ENCODE data around the gene ANO2.

The ANO2 gene

DNA sequence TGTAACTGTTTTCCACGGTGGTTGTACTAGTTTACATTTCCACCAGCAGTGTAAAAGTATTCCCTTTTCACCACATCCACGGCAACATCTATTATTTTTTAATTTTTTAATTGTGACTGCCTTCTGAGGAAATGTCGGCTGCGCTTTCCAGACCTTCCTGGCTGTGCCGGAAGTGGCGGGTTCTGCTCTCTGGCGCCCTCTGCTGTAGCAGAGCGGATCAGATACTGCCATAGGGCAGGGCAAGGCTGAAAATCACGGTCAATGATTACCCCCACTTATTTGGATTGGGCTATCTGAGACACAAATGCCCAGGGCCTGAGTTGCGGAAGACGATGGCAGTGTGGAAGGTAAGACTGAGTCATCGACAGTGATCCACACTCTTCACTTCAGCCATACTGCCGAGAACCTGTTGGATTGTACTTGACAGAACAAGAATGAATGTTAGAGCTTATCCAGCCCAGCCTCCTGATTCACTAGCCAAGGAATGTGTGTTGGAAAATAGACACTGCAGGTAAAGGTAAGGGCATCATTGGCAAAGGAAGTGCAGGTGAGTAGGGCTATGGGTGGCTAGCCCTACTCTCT is 388.9 kb downstream of the ANO2 start:
- Histone ChIP-seq H3K4me3 (ENCODE audit: low read length) (no peak overlapping the region), H3K4me1 (ENCODE audit: low read length) (no peaks in the 10 kb centered on the region), H3K27ac (ENCODE audit: low read length) (no peak overlapping the region), H3K27me3 (ENCODE audit: low read depth, low read length) (no peaks in the 10 kb centered on the region), H4K20me1 (ENCODE audit: insufficient read depth, low read length) (no peaks in the 10 kb centered on the region), H3K9me3 (ENCODE audit: insufficient read depth, low read length) (no peaks in the 10 kb centered on the region), H3K36me3 (replicated peaks; ENCODE audit: low read depth, low read length) (no peaks in the 10 kb centered on the region), H3K79me2 (ENCODE audit: low read length) (no peaks in the 10 kb centered on the region), H3K9ac (ENCODE audit: low read length) (no peak overlapping the region), H2AFZ (ENCODE audit: low read depth, low read length) (no peak overlapping the region), H3K4me2 (ENCODE audit: low read length) (no peak overlapping the region)
- TF ChIP-seq, protein P1, sequence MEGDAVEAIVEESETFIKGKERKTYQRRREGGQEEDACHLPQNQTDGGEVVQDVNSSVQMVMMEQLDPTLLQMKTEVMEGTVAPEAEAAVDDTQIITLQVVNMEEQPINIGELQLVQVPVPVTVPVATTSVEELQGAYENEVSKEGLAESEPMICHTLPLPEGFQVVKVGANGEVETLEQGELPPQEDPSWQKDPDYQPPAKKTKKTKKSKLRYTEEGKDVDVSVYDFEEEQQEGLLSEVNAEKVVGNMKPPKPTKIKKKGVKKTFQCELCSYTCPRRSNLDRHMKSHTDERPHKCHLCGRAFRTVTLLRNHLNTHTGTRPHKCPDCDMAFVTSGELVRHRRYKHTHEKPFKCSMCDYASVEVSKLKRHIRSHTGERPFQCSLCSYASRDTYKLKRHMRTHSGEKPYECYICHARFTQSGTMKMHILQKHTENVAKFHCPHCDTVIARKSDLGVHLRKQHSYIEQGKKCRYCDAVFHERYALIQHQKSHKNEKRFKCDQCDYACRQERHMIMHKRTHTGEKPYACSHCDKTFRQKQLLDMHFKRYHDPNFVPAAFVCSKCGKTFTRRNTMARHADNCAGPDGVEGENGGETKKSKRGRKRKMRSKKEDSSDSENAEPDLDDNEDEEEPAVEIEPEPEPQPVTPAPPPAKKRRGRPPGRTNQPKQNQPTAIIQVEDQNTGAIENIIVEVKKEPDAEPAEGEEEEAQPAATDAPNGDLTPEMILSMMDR (IDR thresholded peaks at IDR 0.05; ENCODE audit: low read depth, low read length) = peak; percentile 46
- no peak for TF ChIP-seq EZH2phosphoT487 (IDR thresholded peaks at IDR 0.05; ENCODE audit: low read depth)

DNA sequence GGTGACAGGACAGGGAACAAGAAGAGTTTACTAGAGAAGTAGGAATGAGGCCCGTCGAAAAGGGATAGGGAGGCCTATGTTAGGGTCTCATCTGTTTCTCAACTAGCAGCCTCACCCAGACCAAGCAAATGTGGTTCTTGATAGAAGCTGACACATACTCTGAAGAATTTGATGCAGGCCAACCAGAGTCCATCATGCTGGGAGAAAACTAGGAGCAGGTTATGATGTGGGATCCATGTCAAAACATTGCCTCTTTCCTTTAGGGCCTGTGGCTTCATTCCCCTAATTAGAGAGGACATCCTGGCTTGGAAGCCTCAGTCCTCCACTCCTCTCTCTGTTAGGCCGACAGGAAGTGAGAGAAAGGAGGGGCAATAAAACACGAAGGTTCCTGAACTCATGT is 390.3 kb downstream of the ANO2 start:
- no peaks in the 10 kb centered on the region for H3K27me3 ChIP-seq (ENCODE audit: low read depth, low read length)
- H3K9me3 ChIP-seq (ENCODE audit: insufficient read depth, low read length) = no peaks in the 10 kb centered on the region
- no peak overlapping the region for H3K27ac ChIP-seq (ENCODE audit: low read length)
- no peak overlapping the region for H3K4me2 ChIP-seq (ENCODE audit: low read length)
- no peaks in the 10 kb centered on the region for H3K4me1 ChIP-seq (ENCODE audit: low read length)
- H3K9ac ChIP-seq (ENCODE audit: low read length) = no peak overlapping the region
- H3K79me2 ChIP-seq (ENCODE audit: low read length) = no peaks in the 10 kb centered on the region
- H3K36me3 ChIP-seq (replicated peaks; ENCODE audit: low read depth, low read length) = no peaks in the 10 kb centered on the region
- no peak for TF ChIP-seq EZH2phosphoT487 (IDR thresholded peaks at IDR 0.05; ENCODE audit: low read depth)
- TF ChIP-seq, protein P1 (IDR thresholded peaks at IDR 0.05; ENCODE audit: low read depth, low read length) = no peak
- H3K4me3 ChIP-seq (ENCODE audit: low read length) = no peak overlapping the region
- no peaks in the 10 kb centered on the region for H4K20me1 ChIP-seq (ENCODE audit: insufficient read depth, low read length)
- H2AFZ ChIP-seq (ENCODE audit: low read depth, low read length) = no peak overlapping the region

DNA sequence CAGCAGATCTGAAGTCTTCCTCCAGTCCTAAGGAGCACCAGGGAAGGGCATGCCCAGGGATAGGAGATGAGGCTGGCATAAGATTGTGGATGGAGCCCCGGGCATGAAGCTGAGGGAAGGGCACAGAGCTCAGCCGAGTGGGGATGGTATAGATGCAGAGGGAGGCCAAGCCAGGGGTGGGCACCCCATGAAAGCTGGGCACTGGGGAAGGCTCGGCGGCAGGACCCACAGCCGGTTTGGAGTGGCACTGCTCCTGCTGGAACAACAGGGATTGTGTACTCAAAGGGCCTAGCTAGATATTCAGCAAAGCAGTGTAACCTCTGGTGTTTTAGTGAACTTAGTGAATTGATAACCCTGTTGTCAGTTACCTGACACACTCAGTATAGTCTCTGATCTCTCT is 396.0 kb downstream of the ANO2 start:
- no peaks in the 10 kb centered on the region for H4K20me1 ChIP-seq (ENCODE audit: insufficient read depth, low read length)
- no peak overlapping the region for H3K4me3 ChIP-seq (ENCODE audit: low read length)
- TF ChIP-seq, protein P1 (IDR thresholded peaks at IDR 0.05; ENCODE audit: low read depth, low read length) = no peak
- TF ChIP-seq EZH2phosphoT487 (IDR thresholded peaks at IDR 0.05; ENCODE audit: low read depth) = no peak
- no peak overlapping the region for H3K9ac ChIP-seq (ENCODE audit: low read length)
- no peaks in the 10 kb centered on the region for H3K9me3 ChIP-seq (ENCODE audit: insufficient read depth, low read length)
- no peak overlapping the region for H3K27ac ChIP-seq (ENCODE audit: low read length)
- no peaks in the 10 kb centered on the region for H3K79me2 ChIP-seq (ENCODE audit: low read length)
- no peaks in the 10 kb centered on the region for H3K4me1 ChIP-seq (ENCODE audit: low read length)
- H3K36me3 ChIP-seq (replicated peaks; ENCODE audit: low read depth, low read length) = no peaks in the 10 kb centered on the region
- 0 out of 2 replicates have a peak, but pooled peaks cover 8% of the 10 kb centered on the region for H3K27me3 ChIP-seq (ENCODE audit: low read depth, low read length)
- H2AFZ ChIP-seq (ENCODE audit: low read depth, low read length) = no peak overlapping the region
- H3K4me2 ChIP-seq (ENCODE audit: low read length) = no peak overlapping the region

GRCh38 chr12:5548152-5548943 is 396.7 kb downstream of the ANO2 start:
- no peak for TF ChIP-seq EZH2phosphoT487 (IDR thresholded peaks at IDR 0.05; ENCODE audit: low read depth)
- H3K9me3 ChIP-seq (ENCODE audit: insufficient read depth, low read length) = no peaks in the 10 kb centered on the region

More at GRCh38 chr12:5548152-5548943, 396.7 kb downstream of the ANO2 start:
- Histone ChIP-seq H2AFZ (ENCODE audit: low read depth, low read length) (no peak overlapping the region), H3K27me3 (ENCODE audit: low read depth, low read length) (0 out of 2 replicates have a peak, but pooled peaks cover 8% of the 10 kb centered on the region), H3K79me2 (ENCODE audit: low read length) (no peaks in the 10 kb centered on the region), H3K27ac (ENCODE audit: low read length) (no peak overlapping the region), H3K4me1 (ENCODE audit: low read length) (no peaks in the 10 kb centered on the region), H3K4me3 (ENCODE audit: low read length) (no peak overlapping the region), H3K9ac (ENCODE audit: low read length) (no peak overlapping the region), H4K20me1 (ENCODE audit: insufficient read depth, low read length) (no peaks in the 10 kb centered on the region), H3K4me2 (ENCODE audit: low read length) (no peak overlapping the region), H3K36me3 (replicated peaks; ENCODE audit: low read depth, low read length) (no peaks in the 10 kb centered on the region)
